MM.1S (cell line): ENCODE measurements around the gene ZDHHC11.
A peak's percentile ranks its signal among the peaks of the same experiment; 100 is the strongest.

ENCODE experiments used
- DNase-seq: peaks from one replicate; pipeline ENCODE4 v3.0.0-alpha.2; 2015
- H2AFZ ChIP-seq: fragments of 300-600 bp; sonication (generic); 2 replicates; pipeline ENCODE4 v1.6.0; 2016; ENCODE audit warnings: antibody characterized with exemption, low read length
- H3F3A ChIP-seq: fragments of 300-600 bp; sonication (generic); 2 replicates; pipeline ENCODE4 v1.6.1; 2016; ENCODE audit warnings: mild to moderate bottlenecking, antibody characterized with exemption, low read length, moderate library complexity, mixed read lengths; ENCODE audit not compliant: insufficient read depth
- H3K27ac ChIP-seq: fragments of 300-600 bp; sonication (generic); 2 replicates; pipeline ENCODE4 v1.5.1; 2016; ENCODE audit warnings: mild to moderate bottlenecking, low read length
- H3K27me3 ChIP-seq: fragments of 300-600 bp; sonication (generic); replicated peaks from 2 replicates; pipeline ENCODE4 v1.6.0; 2016; ENCODE audit warnings: low read length; ENCODE audit not compliant: insufficient read depth
- H3K36me3 ChIP-seq: fragments of 300-600 bp; sonication (generic); replicated peaks from 2 replicates; pipeline ENCODE4 v1.6.1; 2016; ENCODE audit warnings: mild to moderate bottlenecking, low read length, mixed read lengths; ENCODE audit not compliant: insufficient read depth
- H3K4me1 ChIP-seq: fragments of 300-600 bp; sonication (generic); 2 replicates; pipeline ENCODE4 v1.6.1; 2016; ENCODE audit warnings: low read length, mixed read lengths
- H3K4me2 ChIP-seq: fragments of 300-600 bp; sonication (generic); 2 replicates; pipeline ENCODE4 v1.6.0; 2016; ENCODE audit warnings: low read depth, low read length
- H3K4me3 ChIP-seq: fragments of 300-600 bp; sonication (generic); 2 replicates; pipeline ENCODE4 v1.5.1; 2016; ENCODE audit warnings: low read length, mixed read lengths
- H3K79me2 ChIP-seq: fragments of 300-600 bp; sonication (generic); 2 replicates; pipeline ENCODE4 v1.6.1; 2016; ENCODE audit warnings: mixed run types, low read length, mixed read lengths
- H3K9ac ChIP-seq: fragments of 300-600 bp; sonication (generic); 2 replicates; pipeline ENCODE4 v1.6.1; 2016; ENCODE audit warnings: low read length, mixed read lengths
- H3K9me2 ChIP-seq: fragments of 300-600 bp; sonication (generic); replicated peaks from 2 replicates; pipeline ENCODE4 v1.6.1; 2016; ENCODE audit warnings: mild to moderate bottlenecking, low read length, mixed read lengths; ENCODE audit not compliant: insufficient read depth
- H3K9me3 ChIP-seq: fragments of 300-600 bp; sonication (generic); replicated peaks from 2 replicates; pipeline ENCODE4 v1.6.1; 2016; ENCODE audit warnings: mild to moderate bottlenecking, low read length, mixed read lengths; ENCODE audit not compliant: insufficient read depth
- H4K20me1 ChIP-seq: fragments of 300-600 bp; sonication (generic); 2 replicates; pipeline ENCODE4 v1.6.1; 2016; ENCODE audit warnings: mild to moderate bottlenecking, low read length, moderate library complexity, mixed read lengths; ENCODE audit not compliant: insufficient read depth
- EZH2 ChIP-seq: fragments of 300-600 bp; sonication (generic); optimal IDR thresholded peaks from 2 replicates; pipeline ENCODE3; 2017; ENCODE audit warnings: low read depth, mild to moderate bottlenecking, antibody characterized with exemption, low read length, mixed read lengths
- EZH2phosphoT487 ChIP-seq: fragments of 300-600 bp; sonication (generic); IDR thresholded peaks from 2 replicates; pipeline ENCODE4 v1.6.1; 2018; ENCODE audit warnings: antibody characterized with exemption, low read length
- TF ChIP-seq, protein P1 (sequence below): fragments of 300-600 bp; sonication (generic); IDR thresholded peaks from 2 replicates; pipeline ENCODE4 v1.5.1; 2016; ENCODE audit warnings: antibody characterized with exemption, low read length, mixed read lengths

The ZDHHC11 gene

DNA sequence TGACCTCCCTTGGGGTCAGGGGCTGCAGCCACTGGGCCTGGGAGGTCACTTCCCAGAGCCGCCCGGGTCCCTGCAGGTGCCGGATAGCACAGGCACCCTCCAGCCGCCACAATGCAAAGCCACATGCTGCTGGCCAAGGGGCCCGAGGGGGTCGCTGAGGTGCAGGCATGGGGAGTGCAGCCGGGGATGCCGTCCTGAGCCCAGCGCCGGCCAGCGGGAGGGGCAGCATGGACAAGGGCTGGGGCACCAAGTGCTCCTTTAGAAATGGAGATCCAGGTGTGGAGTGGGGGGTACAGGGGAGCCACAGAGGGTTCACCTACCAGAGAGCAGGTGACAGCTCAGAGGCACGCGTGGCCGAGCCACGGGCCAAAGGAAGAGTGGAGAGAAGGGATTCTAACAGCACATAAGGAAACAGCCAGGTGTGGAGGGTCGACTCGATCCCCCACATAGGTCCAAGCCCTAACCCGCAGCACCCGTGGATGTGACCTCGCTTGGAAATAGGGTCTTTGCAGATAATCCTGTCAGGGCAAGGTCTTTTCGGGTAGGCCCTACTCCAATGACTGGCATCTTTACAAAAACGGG lies 90.9 kb downstream of the ZDHHC11 start:
- Histone ChIP-seq H3F3A (peaks cover 9% of the 10 kb centered on the region; the same call in 1 of the 2 replicates), H3K4me2 (peak overlapping the region; percentile 59), H3K9ac (no peak overlapping the region; the same call in 1 of the 2 replicates), H3K4me3 (no peak overlapping the region), H3K4me1 (peaks cover 17% of the 10 kb centered on the region), H3K36me3 (no peaks in the 10 kb centered on the region), H3K9me2 (no peaks in the 10 kb centered on the region), H3K9me3 (no peaks in the 10 kb centered on the region), H3K79me2 (no peaks in the 10 kb centered on the region), H3K27ac (peak overlapping the region; percentile 45), H3K27me3 (no peaks in the 10 kb centered on the region), H2AFZ (0 out of 2 replicates have a peak overlapping the region, but pooled peaks have one; percentile 0), H4K20me1 (no peaks in the 10 kb centered on the region)
- DNase-seq = no peak
- TF ChIP-seq EZH2 = no peak
- TF ChIP-seq, protein P1, sequence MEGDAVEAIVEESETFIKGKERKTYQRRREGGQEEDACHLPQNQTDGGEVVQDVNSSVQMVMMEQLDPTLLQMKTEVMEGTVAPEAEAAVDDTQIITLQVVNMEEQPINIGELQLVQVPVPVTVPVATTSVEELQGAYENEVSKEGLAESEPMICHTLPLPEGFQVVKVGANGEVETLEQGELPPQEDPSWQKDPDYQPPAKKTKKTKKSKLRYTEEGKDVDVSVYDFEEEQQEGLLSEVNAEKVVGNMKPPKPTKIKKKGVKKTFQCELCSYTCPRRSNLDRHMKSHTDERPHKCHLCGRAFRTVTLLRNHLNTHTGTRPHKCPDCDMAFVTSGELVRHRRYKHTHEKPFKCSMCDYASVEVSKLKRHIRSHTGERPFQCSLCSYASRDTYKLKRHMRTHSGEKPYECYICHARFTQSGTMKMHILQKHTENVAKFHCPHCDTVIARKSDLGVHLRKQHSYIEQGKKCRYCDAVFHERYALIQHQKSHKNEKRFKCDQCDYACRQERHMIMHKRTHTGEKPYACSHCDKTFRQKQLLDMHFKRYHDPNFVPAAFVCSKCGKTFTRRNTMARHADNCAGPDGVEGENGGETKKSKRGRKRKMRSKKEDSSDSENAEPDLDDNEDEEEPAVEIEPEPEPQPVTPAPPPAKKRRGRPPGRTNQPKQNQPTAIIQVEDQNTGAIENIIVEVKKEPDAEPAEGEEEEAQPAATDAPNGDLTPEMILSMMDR = no peak
- TF ChIP-seq EZH2phosphoT487 = no peak

DNA sequence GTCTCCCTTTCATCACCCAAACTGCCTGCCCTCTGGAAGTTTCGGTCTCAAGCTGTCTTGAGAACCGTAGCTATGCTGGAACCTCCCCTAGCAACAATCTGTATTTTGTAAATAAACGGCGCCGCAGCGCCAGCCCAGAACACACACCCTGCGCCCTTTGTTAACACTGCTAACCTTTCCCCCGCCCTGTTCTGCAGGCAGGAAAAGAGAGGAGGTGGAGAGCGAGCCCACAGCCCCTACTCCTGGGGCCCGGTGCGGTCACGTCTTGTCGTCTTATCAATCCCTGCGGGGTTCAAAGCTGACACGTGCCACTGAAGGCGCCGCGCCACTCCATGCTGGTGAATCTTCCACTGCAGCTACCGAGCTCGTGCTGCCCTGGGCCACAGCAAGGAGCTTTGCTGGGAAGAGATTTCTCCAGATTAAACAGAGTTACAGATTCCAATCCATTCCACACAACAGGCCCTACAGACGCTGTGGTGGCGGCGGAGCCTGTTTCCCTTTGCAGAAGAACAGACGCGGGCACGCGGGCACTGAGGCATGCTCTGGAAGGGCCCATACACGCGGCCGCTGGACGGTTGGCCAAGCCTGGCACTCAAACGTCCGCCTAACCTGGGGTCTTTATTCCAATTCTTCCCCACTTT lies 91.6 kb downstream of the ZDHHC11 start:
- Histone ChIP-seq H3K79me2 (no peaks in the 10 kb centered on the region), H3K27me3 (no peaks in the 10 kb centered on the region), H3K9me2 (no peaks in the 10 kb centered on the region), H3K27ac (no peak overlapping the region), H3K4me1 (peaks cover 17% of the 10 kb centered on the region), H3K4me3 (no peak overlapping the region), H4K20me1 (no peaks in the 10 kb centered on the region), H3K9ac (no peak overlapping the region), H2AFZ (no peak overlapping the region), H3K9me3 (no peaks in the 10 kb centered on the region), H3K36me3 (no peaks in the 10 kb centered on the region), H3K4me2 (no peak overlapping the region), H3F3A (peaks cover 9% of the 10 kb centered on the region; the same call in 1 of the 2 replicates)
- no peak for DNase-seq
- TF ChIP-seq EZH2 (no peak), EZH2phosphoT487 (no peak)
- TF ChIP-seq, protein P1 = no peak

DNA sequence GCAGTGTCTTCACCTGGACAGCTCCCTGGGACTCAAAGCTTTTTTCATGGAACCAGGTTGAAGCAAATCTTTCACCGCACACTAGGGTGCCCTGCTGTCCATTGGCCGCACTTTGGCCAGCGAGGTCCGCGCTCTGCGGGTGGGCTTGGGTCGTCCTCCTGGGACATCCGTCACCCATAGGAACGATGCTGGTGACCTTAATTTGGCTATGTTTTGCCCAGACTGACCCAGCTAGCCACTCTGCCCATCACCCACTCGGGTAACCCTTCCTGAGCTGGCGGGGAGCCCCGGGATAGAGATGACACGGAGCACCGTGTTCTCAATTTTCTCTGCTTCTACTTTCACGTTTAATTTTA lies 92.1 kb downstream of the ZDHHC11 start:
- no peak overlapping the region for H2AFZ ChIP-seq
- H3K4me2 ChIP-seq = no peak overlapping the region
- no peaks in the 10 kb centered on the region for H3K79me2 ChIP-seq
- H3K9me2 ChIP-seq = no peaks in the 10 kb centered on the region
- no peak overlapping the region for H3K9ac ChIP-seq
- H4K20me1 ChIP-seq = no peaks in the 10 kb centered on the region
- H3K27ac ChIP-seq = no peak overlapping the region
- TF ChIP-seq EZH2phosphoT487 (no peak), EZH2 (no peak)
- TF ChIP-seq, protein P1 = no peak
- H3K9me3 ChIP-seq = no peaks in the 10 kb centered on the region
- no peak for DNase-seq
- no peak overlapping the region for H3K4me3 ChIP-seq
- H3K36me3 ChIP-seq = no peaks in the 10 kb centered on the region
- H3K27me3 ChIP-seq = no peaks in the 10 kb centered on the region
- peaks cover 17% of the 10 kb centered on the region for H3K4me1 ChIP-seq
- peaks cover 9% of the 10 kb centered on the region; the same call in 1 of the 2 replicates for H3F3A ChIP-seq
